HG03108 (cell line): ENCODE results near the gene CEP112.
"Not testable (repeated sequence)": the region's sequence is repeated elsewhere in the genome, so short reads cannot be mapped to it uniquely, and the experiment has no call there.

ENCODE experiments used
- ATAC-seq: cut with Tn5 transposase; IDR thresholded peaks from one replicate; pipeline ENCODE4 v1.9.1; 2021; ENCODE audit warnings: moderate library complexity; ENCODE audit not compliant: unreplicated experiment

CEP112 gene

DNA sequence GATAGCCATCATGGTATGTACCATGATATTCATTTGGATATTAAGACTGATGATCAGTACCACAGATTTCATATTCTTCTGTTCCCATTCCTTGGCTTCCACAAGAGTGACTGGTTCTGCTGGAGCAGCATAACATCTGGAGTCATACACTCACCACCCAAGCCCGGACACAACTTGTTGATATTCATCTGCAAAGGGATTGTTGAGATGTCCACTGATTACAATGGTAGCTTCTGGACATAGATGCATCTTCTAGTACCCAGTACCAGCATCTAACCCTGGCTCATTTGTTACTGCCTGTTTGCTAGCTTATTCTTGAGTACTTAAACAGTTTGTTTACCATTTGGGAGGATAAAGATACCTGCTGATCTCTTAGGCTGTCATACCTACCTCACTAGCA lies 394.8 kb downstream of the CEP112 start:
- no peak for ATAC-seq

DNA sequence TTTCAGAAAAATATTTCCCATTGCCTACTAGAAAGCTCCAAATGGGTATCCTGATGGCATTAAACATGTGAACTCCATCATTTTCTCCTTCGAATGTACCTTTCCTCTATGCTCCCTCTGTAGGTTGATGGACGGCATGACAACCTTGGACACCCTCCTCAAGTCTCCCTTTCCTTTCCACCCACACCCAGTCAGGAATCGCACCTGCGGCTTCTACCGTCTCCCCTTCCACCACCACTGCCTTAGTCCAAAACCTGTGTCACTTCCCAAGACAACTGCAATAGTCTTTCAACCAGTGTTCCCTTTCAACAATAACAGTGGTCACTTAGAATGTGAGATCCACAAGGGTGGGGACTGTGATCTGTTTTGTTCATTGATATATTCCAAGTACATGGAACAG lies 397.4 kb downstream of the CEP112 start:
- ATAC-seq: no peak

DNA sequence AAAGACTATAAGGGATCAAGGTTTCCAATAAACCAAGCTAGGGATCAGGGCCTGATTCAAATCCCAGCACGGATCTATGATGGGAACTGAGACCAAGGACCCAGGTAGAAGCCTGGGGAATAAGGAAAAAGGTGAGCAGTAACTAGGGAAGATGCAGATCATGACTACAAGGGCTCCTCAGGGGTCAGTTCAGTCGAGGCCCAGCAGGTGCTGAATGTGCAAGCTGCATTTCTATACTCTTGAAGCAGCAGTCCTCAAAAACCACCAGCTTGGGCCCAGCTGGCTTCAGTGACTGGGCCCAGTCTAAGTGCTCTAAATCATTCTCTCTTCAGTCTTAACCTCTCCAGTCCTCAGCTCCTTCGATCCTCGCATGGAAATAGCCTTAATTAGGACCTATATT lies 401.7 kb downstream of the CEP112 start:
- ATAC-seq: no peak

DNA sequence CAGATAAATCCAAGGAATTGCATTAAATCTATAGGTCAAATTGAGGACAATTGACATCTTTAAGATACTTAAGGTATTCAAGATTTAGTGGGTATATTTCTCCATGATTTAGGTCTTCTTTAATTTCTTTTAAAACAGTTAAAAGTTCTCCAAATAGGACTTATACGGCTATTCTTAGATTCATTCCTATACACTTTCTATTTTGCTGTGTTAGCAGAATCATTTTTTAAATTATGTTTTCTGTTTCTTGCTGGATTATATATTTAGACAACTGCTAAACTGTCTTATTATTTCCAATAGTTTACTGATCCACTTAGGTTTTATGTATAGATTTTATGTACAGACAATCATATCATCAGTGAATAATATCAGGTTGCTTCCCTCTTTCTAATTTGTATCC lies 404.4 kb downstream of the CEP112 start:
- no peak for ATAC-seq

DNA sequence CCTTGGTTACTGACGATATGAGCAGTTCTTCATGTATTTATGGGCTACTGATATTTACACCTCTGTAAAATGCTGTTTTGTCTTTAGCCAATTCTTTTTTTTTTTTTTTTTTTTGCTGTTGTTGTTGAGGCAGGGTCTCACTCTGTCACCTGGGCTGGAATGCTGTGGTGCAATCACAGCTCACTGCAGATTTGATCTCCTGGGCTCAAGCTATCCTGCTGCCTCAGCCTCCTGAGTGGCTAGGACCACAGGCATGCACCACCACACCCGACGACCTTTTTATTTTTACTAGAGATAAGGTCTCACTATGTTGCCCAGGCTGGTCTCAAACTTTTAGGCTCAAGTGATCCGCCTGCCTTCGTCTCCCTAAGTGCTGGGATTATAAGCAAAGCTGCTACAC lies 405.5 kb downstream of the CEP112 start:
- no peak for ATAC-seq

DNA sequence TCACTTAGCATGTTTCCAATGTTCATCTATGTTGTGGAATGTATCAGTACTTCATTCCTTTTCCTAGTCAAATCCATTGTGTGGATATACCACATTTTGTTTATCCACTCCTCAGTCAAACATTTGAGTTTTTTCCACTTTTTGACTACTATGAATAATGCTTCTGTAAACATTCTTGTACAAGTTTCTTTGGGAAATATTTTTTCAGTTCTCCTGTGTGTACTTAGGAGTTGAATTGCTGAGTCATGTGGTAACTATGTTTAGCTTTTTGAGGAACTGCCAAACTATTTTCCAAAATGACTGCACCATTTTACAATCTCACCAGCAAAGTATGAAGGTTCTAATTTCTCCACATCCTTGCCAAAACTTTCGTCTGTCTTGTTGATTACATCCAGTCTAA lies 406.8 kb downstream of the CEP112 start:
- no peak for ATAC-seq

DNA sequence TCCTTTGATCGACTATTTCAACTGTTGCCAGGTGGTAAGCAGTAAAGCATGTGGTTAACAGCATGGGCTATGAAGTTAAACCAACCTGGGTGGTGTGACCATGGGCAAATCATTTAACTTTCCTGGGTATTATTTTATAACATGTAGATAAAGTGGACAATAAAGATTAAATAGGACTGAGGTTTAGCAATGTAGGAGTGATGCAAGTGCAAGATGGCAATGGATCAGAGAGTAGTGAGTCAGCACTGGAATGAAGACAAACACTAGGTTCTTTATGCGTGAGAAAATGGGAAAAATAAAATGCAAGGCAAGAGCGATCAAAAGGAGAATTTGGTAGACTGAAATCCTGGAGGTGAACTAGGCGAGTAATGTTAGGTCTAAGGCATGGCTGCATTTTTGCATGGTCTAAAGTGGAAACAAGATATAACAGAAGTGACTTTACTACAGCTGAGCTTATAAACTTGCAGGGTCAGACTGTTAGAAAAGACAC lies 408.0 kb downstream of the CEP112 start:
- no peak for ATAC-seq

DNA sequence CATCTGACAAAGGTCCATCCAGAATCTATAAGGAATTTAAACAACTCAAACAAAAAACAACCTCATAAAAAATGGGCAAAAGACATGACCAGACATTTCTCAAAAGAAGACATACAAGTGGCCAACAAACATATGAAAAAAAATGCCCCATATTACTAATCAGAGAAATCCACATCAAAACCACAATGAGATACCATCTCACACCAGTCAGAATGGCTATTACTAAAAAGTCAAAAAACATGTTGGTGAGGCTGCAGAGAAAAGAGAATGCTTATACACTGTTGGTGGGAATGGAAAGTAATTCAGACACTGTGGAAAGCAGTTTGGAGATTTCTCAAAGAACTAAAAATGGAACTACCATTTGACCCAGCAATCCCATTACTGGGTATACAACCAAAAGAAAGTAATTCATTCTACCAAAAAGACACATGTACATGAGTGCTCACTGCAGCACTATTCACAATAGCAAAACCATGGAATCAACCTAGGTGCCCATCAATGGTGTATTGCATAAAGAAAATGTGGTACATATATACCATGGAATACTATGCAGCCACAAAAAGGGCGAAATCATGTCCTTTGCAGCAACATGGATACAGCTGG lies 409.7 kb downstream of the CEP112 start:
- ATAC-seq: not testable (repeated sequence)

DNA sequence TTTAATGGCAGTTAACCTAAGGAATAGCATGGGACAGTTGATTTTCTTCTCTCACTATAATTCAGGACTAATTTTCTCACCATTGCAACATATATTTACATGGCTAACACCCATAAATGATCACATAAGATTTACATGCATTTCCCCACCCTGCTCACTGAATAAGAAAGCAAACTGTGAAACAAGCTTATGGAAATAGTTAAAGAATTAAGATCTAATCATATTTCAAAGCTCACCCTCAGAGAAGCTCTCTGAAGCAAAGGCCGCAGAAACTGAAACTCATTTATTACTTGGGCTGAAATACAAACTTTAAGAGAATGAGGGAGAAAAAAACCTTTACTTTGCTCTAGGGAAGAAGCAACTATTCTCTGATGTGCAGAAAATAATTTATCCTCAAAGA lies 411.8 kb downstream of the CEP112 start:
- ATAC-seq: no peak

DNA sequence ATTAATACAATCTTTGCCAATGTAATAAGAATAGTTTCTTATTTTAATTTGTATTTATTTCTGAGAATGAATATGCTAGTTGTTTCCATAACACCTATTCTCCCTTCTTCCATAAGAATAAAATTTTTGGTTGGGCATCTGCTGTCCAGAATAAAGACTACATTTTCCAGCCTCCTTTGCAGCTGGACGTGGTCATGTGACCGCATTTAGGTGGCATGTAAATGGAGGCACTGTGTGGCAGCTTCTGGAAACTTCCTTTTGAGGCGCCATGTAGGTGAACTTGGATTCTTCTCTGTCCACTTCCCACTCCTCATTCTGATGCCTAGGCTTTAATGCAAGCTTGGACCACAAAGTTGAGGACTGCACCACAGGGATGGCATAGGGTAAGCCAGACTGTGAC lies 415.0 kb downstream of the CEP112 start:
- no peak for ATAC-seq

DNA sequence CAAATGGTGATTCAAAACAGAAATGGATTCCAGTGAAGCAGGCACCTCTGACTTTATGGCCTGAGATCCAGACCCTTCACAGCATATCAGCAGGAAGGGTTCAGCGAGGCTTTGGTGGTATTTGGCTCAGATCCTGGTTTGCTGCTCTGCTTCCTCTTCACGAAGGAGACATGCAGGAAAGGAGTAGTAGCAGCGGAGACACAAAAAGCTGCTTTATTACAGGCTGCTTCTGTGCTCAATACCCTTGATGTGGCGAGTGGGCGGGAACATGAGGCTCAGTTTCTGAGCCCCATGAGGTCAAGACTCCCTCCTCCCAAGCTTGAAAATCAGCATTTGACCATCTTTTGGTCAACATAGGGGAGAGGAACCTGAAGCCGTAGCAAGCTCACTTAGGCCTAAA lies 417.1 kb downstream of the CEP112 start:
- no peak for ATAC-seq

DNA sequence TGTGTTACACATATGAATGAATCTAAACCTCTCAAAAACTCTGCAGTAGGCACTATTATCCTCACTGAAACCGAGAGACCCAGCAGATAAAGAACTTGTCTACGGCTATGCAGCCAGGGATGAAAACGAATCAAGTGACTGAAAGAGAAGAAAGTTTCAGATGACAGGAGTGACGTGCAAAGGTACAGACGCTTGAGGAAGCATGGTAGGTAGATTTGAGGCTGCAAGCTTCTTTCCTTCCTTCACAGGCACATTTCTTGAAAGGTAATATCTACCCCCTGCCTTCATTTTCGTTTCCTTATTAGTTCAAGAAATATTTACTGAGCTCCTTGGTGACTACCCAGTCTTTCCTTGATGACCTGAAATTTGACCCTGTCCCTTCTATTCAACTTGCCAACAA lies 418.9 kb downstream of the CEP112 start:
- ATAC-seq: no peak

DNA sequence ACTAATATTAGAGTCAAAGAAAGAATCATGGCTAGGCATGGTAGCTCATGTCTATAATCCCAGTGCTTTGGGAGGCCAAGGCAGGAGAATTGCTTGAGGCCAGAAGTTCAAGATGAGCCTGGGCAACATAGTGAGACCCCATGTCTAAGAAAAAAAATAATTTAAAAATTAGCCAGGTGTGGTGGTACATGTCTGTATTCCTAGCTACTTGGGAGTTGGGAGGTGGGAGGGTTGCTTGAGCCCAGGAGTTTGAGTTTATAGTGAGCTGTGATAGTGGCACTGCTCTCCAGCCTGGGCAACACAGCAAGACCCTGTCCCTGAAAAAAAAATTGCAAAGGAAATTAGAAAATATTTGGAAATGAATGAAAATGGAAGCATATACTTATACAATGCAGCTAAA lies 420.2 kb downstream of the CEP112 start:
- no peak for ATAC-seq

DNA sequence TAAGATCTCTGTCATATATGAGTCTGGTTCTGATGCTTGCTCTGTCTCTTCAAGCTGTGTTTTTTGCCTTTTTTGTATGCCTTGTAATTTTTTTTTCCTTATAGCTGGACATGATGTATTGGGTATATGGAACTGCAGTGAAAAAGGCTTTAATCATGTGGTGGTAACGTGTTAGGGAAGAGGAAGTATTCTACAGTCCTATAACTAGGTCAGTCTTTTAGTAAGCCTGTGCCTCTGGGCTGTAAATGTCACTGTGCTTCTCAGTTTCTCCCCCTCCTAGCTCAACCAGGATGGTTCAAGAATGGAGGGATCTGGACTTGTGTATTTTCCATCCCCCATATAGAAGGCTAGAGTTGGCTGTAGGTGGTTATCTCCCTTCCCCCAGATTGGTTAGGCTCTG lies 428.1 kb downstream of the CEP112 start:
- no peak for ATAC-seq

DNA sequence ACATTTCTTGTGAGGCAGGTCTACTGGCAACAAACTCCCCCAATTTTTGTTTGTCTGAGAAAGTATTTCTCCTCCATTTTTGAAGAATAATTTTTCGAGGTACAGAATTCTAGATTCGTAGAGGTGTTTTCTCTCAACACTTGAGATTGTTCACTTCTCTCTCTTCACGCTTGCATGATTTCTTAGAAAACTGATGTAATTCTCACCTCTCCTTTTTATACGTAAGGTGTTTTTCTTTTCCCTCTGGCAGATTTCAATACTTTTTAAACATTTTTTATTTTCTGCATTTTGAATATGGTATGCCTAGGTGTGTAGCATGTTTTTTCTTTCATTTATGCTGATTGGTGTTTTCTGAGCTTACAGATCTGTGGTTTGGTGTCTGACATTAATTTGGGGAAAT lies 429.0 kb downstream of the CEP112 start:
- ATAC-seq: no peak

DNA sequence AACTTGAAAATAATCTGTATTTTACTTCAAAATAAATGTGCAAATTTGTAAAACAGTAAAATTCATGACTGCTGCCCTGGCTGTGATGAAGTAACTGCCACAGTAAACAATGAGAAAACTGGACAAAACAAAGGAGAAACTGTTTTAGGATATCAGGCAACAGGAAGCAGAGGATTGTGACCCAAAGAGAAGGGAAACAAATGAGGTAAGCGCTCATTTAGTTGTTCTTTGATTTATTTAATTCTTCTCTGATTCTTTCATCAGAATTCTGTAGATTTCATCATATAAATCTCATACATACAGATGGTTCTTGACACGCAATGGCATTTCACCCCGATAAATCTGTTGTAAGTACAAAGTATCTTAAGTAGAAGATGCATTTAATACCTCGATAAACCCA lies 432.4 kb downstream of the CEP112 start:
- no peak for ATAC-seq

DNA sequence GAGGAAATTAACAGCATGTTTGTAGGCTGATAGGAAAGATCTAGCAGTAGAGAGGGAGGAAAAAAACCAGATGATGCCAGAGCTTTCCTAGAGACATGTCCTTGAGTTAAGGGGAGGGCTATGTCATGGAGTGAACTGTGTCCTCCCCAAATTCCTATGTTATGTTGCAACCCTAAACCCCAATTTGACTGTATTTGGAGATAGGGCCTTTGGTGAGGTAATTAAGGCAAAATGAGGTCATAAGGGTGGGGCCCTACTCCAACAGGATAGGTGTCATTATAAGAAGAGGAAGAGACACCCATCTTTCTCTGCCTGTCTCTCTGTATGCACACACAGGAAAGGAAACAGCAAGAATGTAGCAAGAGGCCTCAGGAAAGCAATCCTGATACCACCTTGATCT lies 435.2 kb downstream of the CEP112 start:
- ATAC-seq: no peak

DNA sequence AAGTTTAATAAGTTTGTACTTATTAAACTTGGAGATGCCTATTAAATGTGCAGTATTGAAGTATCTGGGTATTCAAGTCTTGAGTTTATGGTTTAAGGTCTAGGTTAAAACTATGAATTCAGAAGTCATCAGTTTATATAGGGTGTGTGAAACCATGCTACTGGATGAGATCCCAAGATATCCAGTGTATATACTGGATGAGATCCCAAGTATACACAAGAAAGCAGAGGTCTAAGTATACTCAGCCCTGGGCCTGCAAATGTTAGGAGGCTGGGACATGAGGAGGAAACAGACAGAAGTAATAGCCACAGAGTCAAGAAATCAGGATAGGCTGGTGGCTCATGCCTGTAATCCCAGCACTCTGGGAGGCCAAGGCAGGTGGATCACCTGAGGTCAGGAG lies 436.1 kb downstream of the CEP112 start:
- no peak for ATAC-seq

DNA sequence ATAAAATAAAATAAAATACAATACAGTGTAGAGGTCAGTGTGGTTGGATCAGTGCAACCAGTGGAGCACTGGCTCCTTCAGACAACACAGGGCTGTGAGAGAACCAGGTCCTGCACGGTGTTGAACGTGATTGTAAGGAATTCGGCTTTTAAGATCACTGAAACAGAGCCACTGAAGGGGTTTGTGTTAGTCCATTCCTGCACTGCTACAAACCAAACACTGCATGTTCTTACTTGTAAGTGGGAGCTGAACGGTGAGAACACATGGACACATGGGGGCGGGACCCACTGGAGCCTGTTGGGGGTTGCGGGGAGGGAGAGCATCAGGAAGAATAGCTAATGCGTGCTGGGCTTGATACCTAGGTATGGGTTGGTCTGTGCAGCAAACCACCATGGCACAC lies 437.3 kb downstream of the CEP112 start:
- ATAC-seq: no peak

DNA sequence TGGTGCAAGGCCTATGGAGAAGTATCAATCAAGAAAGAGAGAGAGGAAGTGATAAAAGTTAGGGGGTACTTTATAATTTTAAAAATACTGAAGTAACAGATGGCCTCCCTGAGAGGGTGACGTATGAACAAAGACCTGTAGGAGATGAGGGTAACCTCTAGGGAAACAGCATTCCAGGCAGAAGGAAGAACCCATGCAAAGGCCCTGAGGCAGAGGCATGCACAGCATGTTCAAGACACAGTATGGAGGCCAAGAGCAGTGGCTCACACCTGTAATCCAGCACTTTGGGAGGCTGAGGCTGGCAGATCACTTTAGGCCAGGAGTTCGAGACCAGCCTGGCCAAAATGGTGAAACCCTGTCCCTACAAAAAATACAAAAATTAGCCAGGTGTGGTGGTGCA lies 437.9 kb downstream of the CEP112 start:
- no peak for ATAC-seq

DNA sequence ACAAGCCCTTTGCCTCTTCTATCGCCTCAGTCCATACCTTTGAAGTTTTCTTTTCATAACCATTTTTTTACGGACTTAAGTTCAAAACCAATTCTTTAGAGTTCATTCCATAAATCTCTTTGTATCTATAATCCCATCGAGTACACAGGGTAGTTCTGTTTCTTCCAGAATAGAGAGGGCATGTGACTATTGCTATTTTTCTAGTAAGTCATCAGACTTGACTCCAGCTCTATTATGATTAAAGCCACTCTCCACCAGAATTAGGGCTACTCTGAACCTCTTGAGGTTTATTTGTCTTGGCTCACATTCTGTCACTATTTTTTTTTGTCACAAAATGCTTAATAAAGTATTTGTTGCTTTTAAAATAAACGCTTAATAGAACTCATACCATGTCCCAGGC lies 438.6 kb downstream of the CEP112 start:
- ATAC-seq: no peak

DNA sequence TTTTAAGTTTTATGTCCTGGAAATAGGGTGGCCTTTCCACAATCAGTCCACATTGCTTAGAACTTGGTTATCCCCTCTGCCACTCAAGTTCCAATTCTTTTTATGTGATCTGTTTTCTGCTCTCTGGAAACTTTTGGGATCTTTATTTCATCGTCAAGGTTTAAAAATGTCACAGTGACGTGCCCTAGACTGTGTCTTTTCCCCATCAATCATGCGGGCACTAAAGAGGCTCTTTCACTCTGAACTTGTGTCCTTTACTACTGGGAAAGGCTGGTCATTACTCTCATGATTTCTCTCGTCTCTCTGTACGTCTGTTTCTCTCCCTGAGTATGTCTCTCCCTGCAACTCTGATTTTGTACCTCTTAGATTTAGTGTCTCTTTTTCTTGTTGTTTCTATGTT lies 440.7 kb downstream of the CEP112 start:
- ATAC-seq: no peak

DNA sequence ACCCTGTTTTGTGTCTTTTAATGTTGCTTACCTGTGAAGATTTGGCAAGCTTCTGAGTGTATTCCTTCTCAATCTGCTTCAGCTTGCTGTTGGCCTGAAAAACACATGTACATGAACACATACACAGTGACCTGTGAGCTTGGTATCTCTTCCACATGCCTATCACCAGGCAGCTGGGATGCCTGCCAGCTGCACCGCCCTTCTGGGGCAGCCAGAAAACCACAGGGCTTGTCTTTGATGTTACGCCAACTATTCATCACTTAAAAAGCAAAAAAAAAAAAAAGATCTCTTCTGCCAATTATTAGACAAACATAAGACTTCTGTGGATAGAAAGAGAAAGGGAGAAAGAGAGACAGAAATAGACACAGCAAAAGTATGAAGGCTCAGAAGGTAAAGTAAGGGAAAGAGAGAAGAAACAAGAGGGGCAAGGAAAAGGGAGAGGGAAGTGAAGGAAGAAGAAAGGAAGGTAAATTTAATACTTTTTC lies 441.3 kb downstream of the CEP112 start:
- no peak for ATAC-seq
